Omental fat pad (tissue), 4 donors: ENCODE data around the gene RYR2. TPM values are rescaled to one million over a fixed set of nuclear protein-coding genes. Genes with fewer than 3 reads are reported as not detected.

Source experiments
- ATAC-seq: fragments of 150-250 bp; one replicate; pipeline ENCODE4 v1.9.1; 2016; ENCODE audit warnings: mild to moderate bottlenecking, moderate library complexity; ENCODE audit not compliant: low FRiP score
- DNase-seq: peaks from one replicate; pipeline ENCODE4 v3.0.0-alpha.2; 2019; ENCODE audit warnings: low spot score
- CTCF ChIP-seq, 3 donors: fragments of 450-650 bp; IDR thresholded peaks; one replicate each; pipeline ENCODE4 v1.5.1; 2016 to 2017; ENCODE audit warnings: antibody characterized with exemption in 3 of 3, mild to moderate bottlenecking in 3 of 3, moderate library complexity in 2 of 3
- total RNA-seq, 4 donors: library from RNA; depleted of rRNA; stranded (reverse); fragments of >200 nt; gene quantifications; one replicate each; pipeline ENCODE4 v1.1.0, GENCODE V29; 2016

The RYR2 gene
- total RNA-seq, 4 donors from 2014 or later: 0.19 to 2.4 (median 1.2) TPM

- TF ChIP-seq CTCF (IDR thresholded peaks at IDR 0.05): no peak
- no peak for DNase-seq
Measured at GRCh38 chr1:237507005-237507404, 465.0 kb downstream of the RYR2 start.

GRCh38 chr1:237509748-237510147 is 467.8 kb downstream of the RYR2 start:
- TF ChIP-seq CTCF (IDR thresholded peaks at IDR 0.05): no peak
- ATAC-seq (no peak), DNase-seq (no peak)

More at GRCh38 chr1:237507005-237507404, 465.0 kb downstream of the RYR2 start:
- no peak for ATAC-seq

GRCh38 chr1:237525102-237525501 is 483.1 kb downstream of the RYR2 start:
- no peak for TF ChIP-seq CTCF (IDR thresholded peaks at IDR 0.05)
- no peak for DNase-seq
- ATAC-seq: no peak

- no peak for ATAC-seq
- no peak for DNase-seq
Measured at GRCh38 chr1:237527761-237528160, 485.8 kb downstream of the RYR2 start.

GRCh38 chr1:237528545-237528944 is 486.6 kb downstream of the RYR2 start:
- TF ChIP-seq CTCF (IDR thresholded peaks at IDR 0.05): no peak
- DNase-seq (no peak), ATAC-seq (no peak)

More at GRCh38 chr1:237527761-237528160, 485.8 kb downstream of the RYR2 start:
- TF ChIP-seq CTCF (IDR thresholded peaks at IDR 0.05): no peak

- DNase-seq (no peak), ATAC-seq (no peak)
- TF ChIP-seq CTCF (IDR thresholded peaks at IDR 0.05): no peak
Measured at GRCh38 chr1:237539055-237539454, 497.1 kb downstream of the RYR2 start.

GRCh38 chr1:237542525-237543418 is 500.8 kb downstream of the RYR2 start:
- ATAC-seq (no peak), DNase-seq (no peak)
- no peak for TF ChIP-seq CTCF (IDR thresholded peaks at IDR 0.05)
